GM23338 (cell line): ENCODE data around the gene BCL2L12.
A peak's percentile ranks its signal among the peaks of the same experiment; 100 is the strongest.

Experiments
- CREB1 ChIP-seq: fragments of 250-450 bp; sonication (Bioruptor Pico); IDR thresholded peaks from 2 replicates; pipeline ENCODE4 v1.5.0; 2020; ENCODE audit warnings: low read depth, mild to moderate bottlenecking, moderate library complexity
- EZH2 ChIP-seq: fragments of 200-600 bp; sonication (generic); IDR thresholded peaks from one replicate; pipeline ENCODE4 v1.8.0; 2017; ENCODE audit warnings: antibody characterized with exemption, mild to moderate bottlenecking, low read depth; ENCODE audit not compliant: unreplicated experiment
- EZH2phosphoT487 ChIP-seq: fragments of 200-600 bp; sonication (generic); IDR thresholded peaks from one replicate; pipeline ENCODE4 v1.8.1; 2018; ENCODE audit warnings: antibody characterized with exemption; ENCODE audit not compliant: unreplicated experiment
- JUNB ChIP-seq: IDR thresholded peaks from one replicate; pipeline ENCODE4 v1.6.1; 2016; ENCODE audit warnings: antibody characterized with exemption; ENCODE audit not compliant: unreplicated experiment
- NANOG ChIP-seq: IDR thresholded peaks from 2 replicates; pipeline ENCODE4 v1.6.1; 2016; ENCODE audit warnings: antibody characterized with exemption, borderline replicate concordance
- POLR2AphosphoS5 ChIP-seq: IDR thresholded peaks from 2 replicates; pipeline ENCODE4 v1.6.1; 2016; ENCODE audit warnings: antibody characterized with exemption, low read depth
- STAT1 ChIP-seq: IDR thresholded peaks from one replicate; pipeline ENCODE4 v1.6.1; 2016; ENCODE audit warnings: antibody characterized with exemption; ENCODE audit not compliant: unreplicated experiment
- ZNF114 ChIP-seq: fragments of 250-450 bp; sonication (Bioruptor Pico); IDR thresholded peaks from 2 replicates; pipeline ENCODE4 v1.5.0; 2020; ENCODE audit warnings: mild to moderate bottlenecking, moderate library complexity
- ZNF331 ChIP-seq: fragments of 250-450 bp; sonication (Bioruptor Pico); IDR thresholded peaks from 2 replicates; pipeline ENCODE4 v1.5.0; 2020; ENCODE audit warnings: low read depth, mild to moderate bottlenecking, moderate library complexity
- TF ChIP-seq, protein P1 (sequence below), 2 experiments: fragments of 200-600 bp in 1 of 2; sonication (generic) in 1 of 2; conservative IDR thresholded peaks; 2 replicates each; pipeline versions ENCODE4 v1.5.1 to v1.6.1; 2016 to 2017; ENCODE audit warnings: antibody characterized with exemption in 2 of 2, low read depth in 2 of 2, mild to moderate bottlenecking in 2 of 2, moderate library complexity in 1 of 2
- TF ChIP-seq, protein P2 (sequence below): IDR thresholded peaks from one replicate; pipeline ENCODE4 v1.6.1; 2018; ENCODE audit warnings: antibody characterized with exemption; ENCODE audit not compliant: unreplicated experiment
- TF ChIP-seq, protein P3 (sequence below): IDR thresholded peaks from 2 replicates; pipeline ENCODE4 v1.6.1; 2016; ENCODE audit warnings: antibody characterized with exemption

DNA sequence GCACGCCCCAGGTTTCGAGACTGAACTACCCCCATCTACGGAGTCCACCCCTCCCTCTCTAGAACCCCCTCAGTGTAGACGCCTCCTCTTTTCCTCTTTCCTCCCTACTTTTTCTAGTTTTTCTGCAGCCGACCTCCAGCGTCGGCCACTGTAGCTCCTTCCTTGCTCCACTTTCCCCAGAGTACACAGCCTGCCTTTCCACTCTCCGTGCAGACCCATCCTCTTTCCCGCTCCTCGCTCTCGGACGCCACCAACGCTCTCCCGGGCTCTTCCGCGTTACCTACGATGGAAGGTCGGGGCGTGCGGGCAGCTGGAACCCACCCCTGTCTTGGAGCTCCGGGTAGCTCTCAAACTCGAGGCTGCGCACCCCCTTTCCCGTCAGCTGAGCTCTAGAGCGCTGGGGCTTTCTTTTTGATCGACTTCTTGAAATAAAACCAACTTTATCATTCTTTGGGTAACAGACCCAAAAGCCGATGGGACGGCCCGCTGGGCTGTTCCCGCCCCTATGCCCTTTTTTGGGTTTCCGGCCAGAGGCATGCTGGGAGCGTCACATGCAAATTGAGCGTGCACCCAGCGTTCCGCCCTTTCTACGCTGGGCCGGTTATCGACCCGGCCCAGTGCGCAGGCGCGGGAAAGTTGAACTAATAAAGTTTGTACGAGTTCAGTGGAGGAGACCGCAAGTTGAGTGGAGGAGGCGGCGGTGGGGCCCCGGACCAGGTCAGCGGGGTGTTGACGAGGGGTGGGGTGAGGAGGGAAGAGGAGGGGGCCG, at the start of gene BCL2L12, which contains the start of gene IRF3:
- TF ChIP-seq POLR2AphosphoS5 (peak; percentile 67), CREB1 (0 out of 2 replicates have a peak, but pooled peaks have one; percentile 36), JUNB (no peak), EZH2 (no peak), EZH2phosphoT487 (no peak), NANOG (no peak), STAT1 (no peak), ZNF114 (CRISPR knock-in tag) (no peak), ZNF331 (CRISPR knock-in tag) (no peak)
- TF ChIP-seq, protein P1, sequence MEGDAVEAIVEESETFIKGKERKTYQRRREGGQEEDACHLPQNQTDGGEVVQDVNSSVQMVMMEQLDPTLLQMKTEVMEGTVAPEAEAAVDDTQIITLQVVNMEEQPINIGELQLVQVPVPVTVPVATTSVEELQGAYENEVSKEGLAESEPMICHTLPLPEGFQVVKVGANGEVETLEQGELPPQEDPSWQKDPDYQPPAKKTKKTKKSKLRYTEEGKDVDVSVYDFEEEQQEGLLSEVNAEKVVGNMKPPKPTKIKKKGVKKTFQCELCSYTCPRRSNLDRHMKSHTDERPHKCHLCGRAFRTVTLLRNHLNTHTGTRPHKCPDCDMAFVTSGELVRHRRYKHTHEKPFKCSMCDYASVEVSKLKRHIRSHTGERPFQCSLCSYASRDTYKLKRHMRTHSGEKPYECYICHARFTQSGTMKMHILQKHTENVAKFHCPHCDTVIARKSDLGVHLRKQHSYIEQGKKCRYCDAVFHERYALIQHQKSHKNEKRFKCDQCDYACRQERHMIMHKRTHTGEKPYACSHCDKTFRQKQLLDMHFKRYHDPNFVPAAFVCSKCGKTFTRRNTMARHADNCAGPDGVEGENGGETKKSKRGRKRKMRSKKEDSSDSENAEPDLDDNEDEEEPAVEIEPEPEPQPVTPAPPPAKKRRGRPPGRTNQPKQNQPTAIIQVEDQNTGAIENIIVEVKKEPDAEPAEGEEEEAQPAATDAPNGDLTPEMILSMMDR (conservative IDR thresholded peaks at IDR 0.05; ENCODE audit: low read depth in 2 of 2), result no peak
- TF ChIP-seq, protein P2, sequence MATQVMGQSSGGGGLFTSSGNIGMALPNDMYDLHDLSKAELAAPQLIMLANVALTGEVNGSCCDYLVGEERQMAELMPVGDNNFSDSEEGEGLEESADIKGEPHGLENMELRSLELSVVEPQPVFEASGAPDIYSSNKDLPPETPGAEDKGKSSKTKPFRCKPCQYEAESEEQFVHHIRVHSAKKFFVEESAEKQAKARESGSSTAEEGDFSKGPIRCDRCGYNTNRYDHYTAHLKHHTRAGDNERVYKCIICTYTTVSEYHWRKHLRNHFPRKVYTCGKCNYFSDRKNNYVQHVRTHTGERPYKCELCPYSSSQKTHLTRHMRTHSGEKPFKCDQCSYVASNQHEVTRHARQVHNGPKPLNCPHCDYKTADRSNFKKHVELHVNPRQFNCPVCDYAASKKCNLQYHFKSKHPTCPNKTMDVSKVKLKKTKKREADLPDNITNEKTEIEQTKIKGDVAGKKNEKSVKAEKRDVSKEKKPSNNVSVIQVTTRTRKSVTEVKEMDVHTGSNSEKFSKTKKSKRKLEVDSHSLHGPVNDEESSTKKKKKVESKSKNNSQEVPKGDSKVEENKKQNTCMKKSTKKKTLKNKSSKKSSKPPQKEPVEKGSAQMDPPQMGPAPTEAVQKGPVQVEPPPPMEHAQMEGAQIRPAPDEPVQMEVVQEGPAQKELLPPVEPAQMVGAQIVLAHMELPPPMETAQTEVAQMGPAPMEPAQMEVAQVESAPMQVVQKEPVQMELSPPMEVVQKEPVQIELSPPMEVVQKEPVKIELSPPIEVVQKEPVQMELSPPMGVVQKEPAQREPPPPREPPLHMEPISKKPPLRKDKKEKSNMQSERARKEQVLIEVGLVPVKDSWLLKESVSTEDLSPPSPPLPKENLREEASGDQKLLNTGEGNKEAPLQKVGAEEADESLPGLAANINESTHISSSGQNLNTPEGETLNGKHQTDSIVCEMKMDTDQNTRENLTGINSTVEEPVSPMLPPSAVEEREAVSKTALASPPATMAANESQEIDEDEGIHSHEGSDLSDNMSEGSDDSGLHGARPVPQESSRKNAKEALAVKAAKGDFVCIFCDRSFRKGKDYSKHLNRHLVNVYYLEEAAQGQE, result no peak
- TF ChIP-seq, protein P3, sequence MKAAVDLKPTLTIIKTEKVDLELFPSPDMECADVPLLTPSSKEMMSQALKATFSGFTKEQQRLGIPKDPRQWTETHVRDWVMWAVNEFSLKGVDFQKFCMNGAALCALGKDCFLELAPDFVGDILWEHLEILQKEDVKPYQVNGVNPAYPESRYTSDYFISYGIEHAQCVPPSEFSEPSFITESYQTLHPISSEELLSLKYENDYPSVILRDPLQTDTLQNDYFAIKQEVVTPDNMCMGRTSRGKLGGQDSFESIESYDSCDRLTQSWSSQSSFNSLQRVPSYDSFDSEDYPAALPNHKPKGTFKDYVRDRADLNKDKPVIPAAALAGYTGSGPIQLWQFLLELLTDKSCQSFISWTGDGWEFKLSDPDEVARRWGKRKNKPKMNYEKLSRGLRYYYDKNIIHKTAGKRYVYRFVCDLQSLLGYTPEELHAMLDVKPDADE, result 0 out of 2 replicates have a peak, but pooled peaks have one; percentile 40
